Fibroblast of gingiva (primary cell): ENCODE measurements around the gene MAP3K21.

Experiments used
- DNase-seq: peaks from one replicate; pipeline ENCODE4 v3.0.0-alpha.2; 2011; ENCODE audit warnings: low read depth

Gene MAP3K21

GRCh38 chr1:233390842-233391737 lies 63.6 kb downstream of the MAP3K21 start:
- no peak for DNase-seq

- no peak for DNase-seq
Measured at GRCh38 chr1:233393084-233393840, 65.7 kb downstream of the MAP3K21 start.

GRCh38 chr1:233393926-233394680 lies 66.6 kb downstream of the MAP3K21 start:
- DNase-seq = no peak

- DNase-seq = peak; percentile 42
Measured at GRCh38 chr1:233394860-233395717, 67.6 kb downstream of the MAP3K21 start.

GRCh38 chr1:233395863-233396646 lies 68.5 kb downstream of the MAP3K21 start:
- no peak for DNase-seq

GRCh38 chr1:233406339-233406960 lies 78.9 kb downstream of the MAP3K21 start:
- no peak for DNase-seq

- DNase-seq = no peak
Measured at GRCh38 chr1:233406994-233407631, 79.6 kb downstream of the MAP3K21 start.

- no peak for DNase-seq
Measured at GRCh38 chr1:233409540-233409939, 82.0 kb downstream of the MAP3K21 start.

- DNase-seq = no peak
Measured at GRCh38 chr1:233410906-233411305, 83.4 kb downstream of the MAP3K21 start.

GRCh38 chr1:233412812-233413211 lies 85.3 kb downstream of the MAP3K21 start:
- no peak for DNase-seq

- no peak for DNase-seq
Measured at GRCh38 chr1:233421293-233421692, 93.8 kb downstream of the MAP3K21 start.

- DNase-seq = no peak
Measured at GRCh38 chr1:233424779-233425178, 97.3 kb downstream of the MAP3K21 start.

GRCh38 chr1:233427907-233428306 lies 100.4 kb downstream of the MAP3K21 start:
- DNase-seq = no peak

- no peak for DNase-seq
Measured at GRCh38 chr1:233431753-233432403, 104.4 kb downstream of the MAP3K21 start.

GRCh38 chr1:233432916-233433315 lies 105.4 kb downstream of the MAP3K21 start:
- no peak for DNase-seq

- no peak for DNase-seq
Measured at GRCh38 chr1:233433436-233434210, 106.1 kb downstream of the MAP3K21 start.
